SK-N-SH (cell line): ENCODE measurements around the gene RBP2. TPM values are rescaled to one million over a fixed set of nuclear protein-coding genes. Genes with fewer than 3 reads are reported as not detected.

ENCODE experiments used
- CTCF ChIA-PET: fragments of 300-600, 350-600 bp; formaldehyde crosslinking; extraction: SDS; loops from one replicate; lab custom pipeline; 2021; lab: Yijun Ruan, JAX
- POLR2A ChIA-PET: fragments of 350-600 bp; sonication (Branson Sonifier 250); formaldehyde crosslinking; extraction: SDS; loops from one replicate; lab custom pipeline; 2020; ENCODE audit warnings: antibody characterized with exemption, inconsistent platforms; lab: Yijun Ruan, JAX
- DNase-seq: peaks from one replicate; pipeline ENCODE4 v3.0.0; 2012
- H2AFZ ChIP-seq: fragments of 200-600 bp; sonication (generic); 2 replicates; pipeline ENCODE4 v1.8.1; 2016; ENCODE audit warnings: antibody characterized with exemption, mild to moderate bottlenecking, low read depth
- H3F3A ChIP-seq: fragments of 200-600 bp; sonication (generic); replicated peaks from 2 replicates; pipeline ENCODE3; 2016; ENCODE audit warnings: antibody characterized with exemption, mild to moderate bottlenecking; ENCODE audit not compliant: insufficient read depth
- H3K27ac ChIP-seq, 2 experiments: fragments of 200-500 bp in 1 of 2; fragments of 200-600 bp in 1 of 2; sonication (Bioruptor generic) in 1 of 2; sonication (generic), shearing (Covaris generic) in 1 of 2; 2 replicates each; pipeline versions ENCODE4 v1.5.1 to v1.6.1; 2014 to 2016; ENCODE audit warnings: low read depth in 2 of 2, inconsistent platforms in 1 of 2, low read length in 1 of 2, mild to moderate bottlenecking in 1 of 2, mixed read lengths in 1 of 2
- H3K27me3 ChIP-seq: fragments of 200-600 bp; sonication (generic), shearing (Covaris generic); 2 replicates; pipeline ENCODE4 v1.6.1; 2016; ENCODE audit warnings: mixed run types; ENCODE audit not compliant: insufficient read depth
- H3K36me3 ChIP-seq, 2 experiments: fragments of 200-500 bp in 1 of 2; fragments of 200-600 bp in 1 of 2; sonication (Bioruptor generic) in 1 of 2; sonication (generic) in 1 of 2; replicated peaks in 1 of 2; 2 replicates each; pipeline versions ENCODE3 to v1.5.1; 2014 to 2016; ENCODE audit warnings: low read length in 1 of 2, mild to moderate bottlenecking in 1 of 2; ENCODE audit not compliant: insufficient read depth in 2 of 2, control insufficient read depth in 1 of 2
- H3K4me1 ChIP-seq, 2 experiments: fragments of 200-500 bp in 1 of 2; fragments of 200-600 bp in 1 of 2; sonication (Bioruptor generic) in 1 of 2; sonication (generic), shearing (Covaris generic) in 1 of 2; 2 replicates each; pipeline versions ENCODE4 v1.5.1 to v1.6.1; 2014 to 2016; ENCODE audit warnings: low read depth in 1 of 2, low read length in 1 of 2, mixed run types in 1 of 2; ENCODE audit not compliant: insufficient read depth in 2 of 2, control insufficient read depth in 1 of 2
- H3K4me2 ChIP-seq: fragments of 200-600 bp; sonication (generic), shearing (Covaris generic); 2 replicates; pipeline ENCODE4 v1.6.1; 2017; ENCODE audit warnings: mixed run types
- H3K4me3 ChIP-seq, 2 experiments: fragments of 200-500 bp in 1 of 2; fragments of 200-600 bp in 1 of 2; sonication (Bioruptor generic) in 1 of 2; sonication (generic), shearing (Covaris generic) in 1 of 2; 2 replicates each; pipeline versions ENCODE4 v1.5.1 to v1.8.1; 2014 to 2016; ENCODE audit warnings: low read depth in 2 of 2, inconsistent platforms in 1 of 2, low read length in 1 of 2, mild to moderate bottlenecking in 1 of 2, mixed read lengths in 1 of 2, moderate library complexity in 1 of 2
- H3K79me2 ChIP-seq: fragments of 200-600 bp; sonication (generic); 2 replicates; pipeline ENCODE4 v1.8.1; 2017; ENCODE audit warnings: mild to moderate bottlenecking; ENCODE audit not compliant: insufficient read depth
- H3K9ac ChIP-seq: fragments of 200-600 bp; sonication (generic); 2 replicates; pipeline ENCODE4 v1.6.1; 2017; ENCODE audit warnings: mixed run types
- H3K9me2 ChIP-seq: fragments of 200-600 bp; sonication (generic); 2 replicates; pipeline ENCODE4 v1.6.1; 2017; ENCODE audit warnings: mixed run types
- H3K9me3 ChIP-seq: fragments of 200-600 bp; sonication (generic); 2 replicates; pipeline ENCODE4 v1.6.1; 2017; ENCODE audit warnings: mixed run types, mild to moderate bottlenecking, moderate library complexity
- H4K20me1 ChIP-seq: fragments of 200-600 bp; sonication (generic); 2 replicates; pipeline ENCODE4 v1.6.1; 2017; ENCODE audit warnings: mild to moderate bottlenecking, mixed run types; ENCODE audit not compliant: insufficient read depth
- EZH2phosphoT487 ChIP-seq: fragments of 200-600 bp; sonication (generic); IDR thresholded peaks from 2 replicates; pipeline ENCODE4 v1.6.1; 2017; ENCODE audit warnings: low read depth, mixed run types, mild to moderate bottlenecking, antibody characterized with exemption, moderate library complexity, borderline replicate concordance
- FOSL2 ChIP-seq: IDR thresholded peaks from 2 replicates; pipeline ENCODE4 v1.4.0; 2012; ENCODE audit warnings: low read depth, mild to moderate bottlenecking, moderate library complexity, borderline replicate concordance
- FOXJ3 ChIP-seq: sonication (generic); formaldehyde crosslinking; IDR thresholded peaks from 2 replicates; pipeline ENCODE4 v1.5.1; 2020; ENCODE audit warnings: mild to moderate bottlenecking, missing genetic modification reagents
- GABPA ChIP-seq: IDR thresholded peaks from 2 replicates; pipeline ENCODE4 v1.4.0; 2012; ENCODE audit warnings: low read depth, mild to moderate bottlenecking
- GATA2 ChIP-seq: sonication (generic); formaldehyde crosslinking; IDR thresholded peaks from 2 replicates; pipeline ENCODE4 v1.5.0; 2020; ENCODE audit warnings: mild to moderate bottlenecking, missing genetic modification reagents
- JUND ChIP-seq: IDR thresholded peaks from 2 replicates; pipeline ENCODE4 v1.4.0; 2012
- MXI1 ChIP-seq: IDR thresholded peaks from 2 replicates; pipeline ENCODE4 v1.6.1; 2012; ENCODE audit warnings: mild to moderate bottlenecking, low read depth, low read length, improper control_type of control experiment
- NFIC ChIP-seq: IDR thresholded peaks from 2 replicates; pipeline ENCODE4 v1.4.0; 2012; ENCODE audit warnings: borderline replicate concordance
- RAD21 ChIP-seq: IDR thresholded peaks from 2 replicates; pipeline ENCODE4 v1.6.1; 2012; ENCODE audit warnings: mild to moderate bottlenecking, low read length
- RCOR1 ChIP-seq: fragments of 150-350 bp; IDR thresholded peaks from 2 replicates; pipeline ENCODE4 v1.6.1; 2017; ENCODE audit warnings: antibody characterized with exemption, low read length
- RFX5 ChIP-seq: IDR thresholded peaks from 2 replicates; pipeline ENCODE4 v1.6.1; 2012; ENCODE audit warnings: mild to moderate bottlenecking, improper control_type of control experiment, low read length
- SIN3A ChIP-seq: IDR thresholded peaks from 2 replicates; pipeline ENCODE4 v1.6.1; 2012; ENCODE audit warnings: low read depth, mild to moderate bottlenecking, low read length, moderate library complexity, borderline replicate concordance
- SMC3 ChIP-seq: IDR thresholded peaks from 2 replicates; pipeline ENCODE4 v1.6.1; 2012; ENCODE audit warnings: low read depth, low read length, improper control_type of control experiment
- TCF12 ChIP-seq: IDR thresholded peaks from 2 replicates; pipeline ENCODE4 v1.4.0; 2012
- TEAD4 ChIP-seq: IDR thresholded peaks from 2 replicates; pipeline ENCODE4 v1.4.0; 2012; ENCODE audit warnings: mild to moderate bottlenecking, borderline replicate concordance; ENCODE audit not compliant: insufficient read depth
- YY1 ChIP-seq: IDR thresholded peaks from 2 replicates; pipeline ENCODE4 v1.4.0; 2012; ENCODE audit warnings: low read depth, mild to moderate bottlenecking
- WGBS: methylation state at CpG from one replicate; pipeline ENCODE4 v1.1.6; 2017; ENCODE audit warnings: low lambda C conversion rate; 5-methylcytosine and 5-hydroxymethylcytosine counted together
- polyA plus RNA-seq, 3 experiments: library from polyadenylated mRNA; depleted of rRNA; stranded (reverse); fragments of >200 nt; gene quantifications; 2 replicates each; pipeline ENCODE4 v1.2.3, GENCODE V29; 2012
- TF ChIP-seq, protein P1 (sequence below): fragments of 150-350 bp; IDR thresholded peaks from 2 replicates; pipeline ENCODE4 v1.6.1; 2016; ENCODE audit warnings: mild to moderate bottlenecking, low read depth, low read length
- TF ChIP-seq, protein P2 (sequence below): IDR thresholded peaks from 2 replicates; pipeline ENCODE4; 2012
- TF ChIP-seq, protein P3 (sequence below): fragments of 150-350 bp; IDR thresholded peaks from 2 replicates; pipeline ENCODE4 v1.6.1; 2017; ENCODE audit warnings: antibody characterized with exemption, low read length, low read depth, borderline replicate concordance
- TF ChIP-seq, protein P4 (sequence below): fragments of 200-600 bp; sonication (generic); IDR thresholded peaks from 2 replicates; pipeline ENCODE4 v1.6.1; 2017; ENCODE audit warnings: antibody characterized with exemption, mild to moderate bottlenecking, moderate library complexity

The RBP2 gene
- polyA plus RNA-seq, 1 of the 3 experiments (the other 2 are of a cell fraction) = not detected

DNA sequence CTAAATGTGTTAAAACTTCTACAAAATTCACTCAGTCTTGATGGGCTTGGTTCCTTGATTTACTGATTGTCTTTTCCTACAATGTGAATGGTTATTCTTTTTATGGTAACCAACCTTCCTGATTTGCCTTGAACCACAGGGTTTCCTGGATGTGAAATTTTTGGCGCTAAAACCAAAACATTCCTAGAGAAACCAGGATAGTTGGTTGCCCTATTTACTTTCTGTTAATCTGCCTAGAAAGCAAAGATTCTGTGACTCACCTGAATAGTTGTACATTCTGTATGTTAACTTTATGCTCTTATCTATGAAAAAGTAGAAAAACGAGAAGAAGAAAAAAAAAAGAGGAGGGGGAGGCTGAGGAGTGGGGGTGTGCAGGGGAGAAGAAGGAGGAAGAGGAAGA lies 23.2 kb upstream of the RBP2 start:
- DNase-seq = no peak
- no peaks in the 10 kb centered on the region for H3K9me3 ChIP-seq
- H4K20me1 ChIP-seq = no peaks in the 10 kb centered on the region
- TF ChIP-seq, protein P1, sequence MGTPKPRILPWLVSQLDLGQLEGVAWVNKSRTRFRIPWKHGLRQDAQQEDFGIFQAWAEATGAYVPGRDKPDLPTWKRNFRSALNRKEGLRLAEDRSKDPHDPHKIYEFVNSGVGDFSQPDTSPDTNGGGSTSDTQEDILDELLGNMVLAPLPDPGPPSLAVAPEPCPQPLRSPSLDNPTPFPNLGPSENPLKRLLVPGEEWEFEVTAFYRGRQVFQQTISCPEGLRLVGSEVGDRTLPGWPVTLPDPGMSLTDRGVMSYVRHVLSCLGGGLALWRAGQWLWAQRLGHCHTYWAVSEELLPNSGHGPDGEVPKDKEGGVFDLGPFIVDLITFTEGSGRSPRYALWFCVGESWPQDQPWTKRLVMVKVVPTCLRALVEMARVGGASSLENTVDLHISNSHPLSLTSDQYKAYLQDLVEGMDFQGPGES = no peak
- no peak for TF ChIP-seq NFIC
- TF ChIP-seq, protein P2, sequence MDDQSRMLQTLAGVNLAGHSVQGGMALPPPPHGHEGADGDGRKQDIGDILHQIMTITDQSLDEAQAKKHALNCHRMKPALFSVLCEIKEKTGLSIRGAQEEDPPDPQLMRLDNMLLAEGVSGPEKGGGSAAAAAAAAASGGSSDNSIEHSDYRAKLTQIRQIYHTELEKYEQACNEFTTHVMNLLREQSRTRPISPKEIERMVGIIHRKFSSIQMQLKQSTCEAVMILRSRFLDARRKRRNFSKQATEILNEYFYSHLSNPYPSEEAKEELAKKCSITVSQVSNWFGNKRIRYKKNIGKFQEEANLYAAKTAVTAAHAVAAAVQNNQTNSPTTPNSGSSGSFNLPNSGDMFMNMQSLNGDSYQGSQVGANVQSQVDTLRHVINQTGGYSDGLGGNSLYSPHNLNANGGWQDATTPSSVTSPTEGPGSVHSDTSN = no peak
- no peak for TF ChIP-seq TEAD4
- no peak for TF ChIP-seq TCF12
- no peak for TF ChIP-seq SMC3
- no peak for TF ChIP-seq SIN3A
- no peak for TF ChIP-seq JUND
- no peak for TF ChIP-seq GATA2 (CRISPR knock-in tag)
- TF ChIP-seq GABPA = no peak
- no peak for TF ChIP-seq FOSL2
- TF ChIP-seq FOXJ3 (CRISPR knock-in tag) = no peak
- no peak for TF ChIP-seq EZH2phosphoT487
- no peak for TF ChIP-seq RAD21
- TF ChIP-seq, protein P3, sequence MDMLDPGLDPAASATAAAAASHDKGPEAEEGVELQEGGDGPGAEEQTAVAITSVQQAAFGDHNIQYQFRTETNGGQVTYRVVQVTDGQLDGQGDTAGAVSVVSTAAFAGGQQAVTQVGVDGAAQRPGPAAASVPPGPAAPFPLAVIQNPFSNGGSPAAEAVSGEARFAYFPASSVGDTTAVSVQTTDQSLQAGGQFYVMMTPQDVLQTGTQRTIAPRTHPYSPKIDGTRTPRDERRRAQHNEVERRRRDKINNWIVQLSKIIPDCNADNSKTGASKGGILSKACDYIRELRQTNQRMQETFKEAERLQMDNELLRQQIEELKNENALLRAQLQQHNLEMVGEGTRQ = no peak
- TF ChIP-seq, protein P4, sequence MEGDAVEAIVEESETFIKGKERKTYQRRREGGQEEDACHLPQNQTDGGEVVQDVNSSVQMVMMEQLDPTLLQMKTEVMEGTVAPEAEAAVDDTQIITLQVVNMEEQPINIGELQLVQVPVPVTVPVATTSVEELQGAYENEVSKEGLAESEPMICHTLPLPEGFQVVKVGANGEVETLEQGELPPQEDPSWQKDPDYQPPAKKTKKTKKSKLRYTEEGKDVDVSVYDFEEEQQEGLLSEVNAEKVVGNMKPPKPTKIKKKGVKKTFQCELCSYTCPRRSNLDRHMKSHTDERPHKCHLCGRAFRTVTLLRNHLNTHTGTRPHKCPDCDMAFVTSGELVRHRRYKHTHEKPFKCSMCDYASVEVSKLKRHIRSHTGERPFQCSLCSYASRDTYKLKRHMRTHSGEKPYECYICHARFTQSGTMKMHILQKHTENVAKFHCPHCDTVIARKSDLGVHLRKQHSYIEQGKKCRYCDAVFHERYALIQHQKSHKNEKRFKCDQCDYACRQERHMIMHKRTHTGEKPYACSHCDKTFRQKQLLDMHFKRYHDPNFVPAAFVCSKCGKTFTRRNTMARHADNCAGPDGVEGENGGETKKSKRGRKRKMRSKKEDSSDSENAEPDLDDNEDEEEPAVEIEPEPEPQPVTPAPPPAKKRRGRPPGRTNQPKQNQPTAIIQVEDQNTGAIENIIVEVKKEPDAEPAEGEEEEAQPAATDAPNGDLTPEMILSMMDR = no peak
- no peak for TF ChIP-seq RFX5
- TF ChIP-seq RCOR1 = no peak
- TF ChIP-seq YY1 = no peak
- no peak for TF ChIP-seq MXI1
- TF ChIP-seq, all 33 proteins: peak for 0
- Histone ChIP-seq H3K79me2 (no peaks in the 10 kb centered on the region), H3K9ac (no peak overlapping the region), H3K9me2 (no peaks in the 10 kb centered on the region), H3F3A (no peaks in the 10 kb centered on the region), H3K27me3 (no peaks in the 10 kb centered on the region), H3K27ac (no peak overlapping the region), H3K36me3 (no peaks in the 10 kb centered on the region), H3K4me2 (no peak overlapping the region), H3K4me3 (no peak overlapping the region), H3K4me1 (no peaks in the 10 kb centered on the region), H2AFZ (no peak overlapping the region)
- POLR2A ChIA-PET = no interaction called here
- CTCF ChIA-PET = interaction anchor here (2.1 to 2.3 kb wide), 2 partner anchors 29 to 71 kb away, joined by 5 to 7 read pairs; no protein-coding TSS in a partner anchor
- 61% methylated on average over 2 of the region's 2 CpGs for WGBS
